GM18909 (cell line): ENCODE results near the gene HOXD9.

ENCODE experiments used
- ATAC-seq: cut with Tn5 transposase; IDR thresholded peaks from one replicate; pipeline ENCODE4 v1.9.1; 2021; ENCODE audit warnings: mild to moderate bottlenecking; ENCODE audit not compliant: unreplicated experiment, poor library complexity

HOXD9 gene

DNA sequence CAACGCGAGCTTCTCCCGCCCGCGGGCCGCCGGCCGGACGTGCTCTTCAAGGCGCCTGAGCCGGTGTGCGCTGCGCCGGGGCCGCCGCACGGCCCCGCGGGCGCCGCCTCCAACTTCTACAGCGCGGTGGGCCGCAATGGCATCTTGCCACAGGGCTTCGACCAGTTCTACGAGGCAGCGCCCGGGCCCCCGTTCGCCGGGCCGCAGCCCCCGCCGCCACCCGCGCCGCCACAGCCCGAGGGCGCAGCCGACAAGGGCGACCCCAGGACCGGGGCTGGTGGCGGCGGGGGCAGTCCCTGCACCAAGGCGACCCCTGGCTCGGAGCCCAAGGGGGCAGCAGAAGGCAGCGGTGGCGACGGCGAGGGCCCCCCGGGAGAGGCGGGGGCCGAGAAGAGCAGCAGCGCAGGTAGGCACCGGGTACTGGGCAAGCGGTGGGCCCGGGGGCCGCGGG lies 14.8 kb upstream of the HOXD9 start:
- ATAC-seq: no peak

DNA sequence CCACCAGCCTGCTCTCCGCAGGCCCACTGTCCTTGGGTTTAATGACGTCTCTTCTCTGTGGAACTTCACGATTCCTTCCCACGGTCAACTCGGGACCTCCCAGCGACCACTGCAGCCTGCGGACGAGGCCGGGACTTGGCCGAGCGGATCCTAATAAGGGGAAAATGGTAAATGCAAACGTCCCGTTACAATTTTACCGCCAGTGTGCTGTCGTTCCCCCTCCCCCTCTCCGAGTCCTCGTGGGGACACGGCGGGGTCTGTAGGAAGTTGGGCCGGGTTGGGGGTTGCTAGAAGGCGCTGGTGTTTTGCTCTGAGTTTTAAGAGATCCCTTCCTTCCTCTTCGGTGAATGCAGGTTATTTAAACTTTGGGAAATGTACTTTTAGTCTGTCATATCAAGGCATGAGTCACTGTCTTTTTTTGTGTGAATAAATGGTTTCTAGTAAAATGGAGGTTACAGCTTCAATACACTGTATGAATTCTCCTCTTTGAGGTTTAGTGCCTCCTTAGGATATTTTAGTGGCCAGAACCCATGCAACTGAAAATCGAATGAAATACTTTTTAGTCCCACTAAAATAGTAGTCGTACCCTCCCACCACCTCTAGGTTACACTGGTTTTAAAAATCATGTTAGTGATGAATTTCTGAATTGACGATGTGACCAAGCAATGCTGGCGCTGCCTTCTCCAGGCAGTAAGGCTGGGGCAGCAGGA lies 13.2 kb upstream of the HOXD9 start:
- no peak for ATAC-seq

DNA sequence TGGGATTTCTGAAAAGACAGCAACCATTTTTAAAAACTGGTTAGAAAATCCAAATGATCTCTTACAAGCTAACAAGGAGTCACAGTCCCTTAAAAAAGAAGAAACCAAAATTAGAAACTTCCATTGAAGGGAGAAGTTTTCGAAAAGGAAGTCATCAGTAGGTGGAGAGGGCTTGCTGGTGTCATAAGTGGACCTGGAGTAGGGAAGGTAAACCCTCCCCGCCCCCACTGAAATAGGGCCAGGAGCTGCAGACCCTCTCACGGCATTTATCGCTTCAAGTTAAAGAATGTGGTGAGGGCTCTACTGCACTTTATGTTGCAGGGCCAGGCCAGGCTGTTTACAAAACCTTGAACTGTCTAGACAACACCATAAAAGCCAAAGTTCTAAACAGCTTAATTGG lies 12.6 kb upstream of the HOXD9 start:
- no peak for ATAC-seq

DNA sequence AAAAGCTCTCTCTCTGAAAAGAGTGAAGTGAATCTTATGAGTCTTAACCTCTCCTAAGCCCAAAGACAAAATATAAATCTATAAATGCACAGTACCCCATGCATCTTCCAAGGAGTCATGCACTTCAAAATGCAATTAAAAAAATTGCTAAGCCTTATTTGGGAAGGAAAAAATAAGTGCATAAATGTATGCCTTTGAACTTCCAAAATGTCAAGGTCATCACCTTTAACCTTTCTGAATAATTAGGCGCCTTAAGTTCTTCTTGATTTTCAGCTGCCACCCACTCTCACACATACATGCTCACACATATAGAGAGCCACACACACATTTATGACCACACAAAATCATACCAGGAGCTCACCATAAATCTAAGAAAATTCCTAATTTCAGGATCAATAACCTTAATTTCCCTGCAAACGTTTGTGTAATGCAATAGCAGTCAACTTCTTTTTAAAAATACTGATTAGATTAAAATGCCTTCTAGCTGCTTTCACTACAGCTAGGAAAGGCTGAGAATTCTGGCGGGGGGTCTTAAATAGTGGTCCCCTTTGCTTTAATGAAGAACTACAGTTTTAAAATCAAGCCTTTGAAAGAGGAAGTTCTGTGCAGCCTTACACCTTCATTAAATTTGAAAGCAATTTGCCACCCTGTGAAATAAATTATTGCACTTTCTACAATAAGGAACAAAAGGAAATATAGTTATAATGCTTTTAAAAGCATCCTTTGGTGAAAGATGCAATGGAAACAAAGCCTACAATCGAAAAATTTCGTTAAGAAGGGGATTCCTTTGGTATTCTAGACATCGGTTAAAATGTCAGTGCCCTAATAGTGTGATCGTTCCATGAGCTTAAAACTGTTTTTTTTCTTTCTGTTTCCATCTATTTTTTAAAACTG lies 11.9 kb upstream of the HOXD9 start:
- no peak for ATAC-seq

DNA sequence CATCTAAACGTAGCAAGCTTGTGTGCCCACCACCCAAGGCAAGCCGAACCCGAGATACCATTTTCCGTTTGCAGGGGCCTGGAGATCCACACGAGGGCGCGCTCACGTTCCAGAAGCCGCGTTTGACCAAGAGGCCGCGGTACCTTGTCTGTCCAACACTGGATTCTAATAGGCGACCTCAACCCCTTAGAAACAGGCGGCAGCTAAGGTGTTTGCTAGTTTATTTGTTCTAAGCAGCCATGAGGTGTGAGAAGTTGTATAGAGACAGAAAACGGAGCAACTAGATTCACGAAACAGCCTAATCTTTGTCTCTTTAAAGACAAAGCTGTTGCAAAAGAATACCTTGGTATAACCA lies 11.2 kb upstream of the HOXD9 start:
- ATAC-seq: no peak

DNA sequence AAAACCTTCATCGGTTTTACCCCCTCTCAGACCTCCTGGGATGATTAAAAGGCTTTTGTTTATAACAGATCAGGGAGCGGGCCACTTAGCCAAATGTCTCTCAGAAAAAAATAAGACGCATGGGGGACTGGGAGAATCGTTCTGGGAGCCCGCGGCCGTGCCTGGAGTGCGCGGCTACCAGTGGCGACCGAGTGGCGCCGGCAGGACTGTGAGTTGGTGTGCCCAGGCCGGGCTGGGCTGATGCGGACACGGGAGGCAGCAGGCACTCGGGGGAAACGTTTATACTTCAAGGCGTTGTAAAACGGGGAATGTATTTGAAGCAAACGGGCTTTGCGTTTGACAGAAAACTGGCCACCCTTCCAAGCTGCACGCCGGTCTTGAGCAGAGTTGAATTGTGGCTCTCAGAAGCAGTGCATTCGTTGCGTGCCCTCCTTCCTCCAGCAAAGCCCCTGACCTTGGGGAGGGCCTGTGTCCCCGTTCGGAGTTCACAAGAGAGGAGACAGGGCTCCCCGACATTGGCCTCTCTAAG lies 10.6 kb upstream of the HOXD9 start:
- no peak for ATAC-seq

DNA sequence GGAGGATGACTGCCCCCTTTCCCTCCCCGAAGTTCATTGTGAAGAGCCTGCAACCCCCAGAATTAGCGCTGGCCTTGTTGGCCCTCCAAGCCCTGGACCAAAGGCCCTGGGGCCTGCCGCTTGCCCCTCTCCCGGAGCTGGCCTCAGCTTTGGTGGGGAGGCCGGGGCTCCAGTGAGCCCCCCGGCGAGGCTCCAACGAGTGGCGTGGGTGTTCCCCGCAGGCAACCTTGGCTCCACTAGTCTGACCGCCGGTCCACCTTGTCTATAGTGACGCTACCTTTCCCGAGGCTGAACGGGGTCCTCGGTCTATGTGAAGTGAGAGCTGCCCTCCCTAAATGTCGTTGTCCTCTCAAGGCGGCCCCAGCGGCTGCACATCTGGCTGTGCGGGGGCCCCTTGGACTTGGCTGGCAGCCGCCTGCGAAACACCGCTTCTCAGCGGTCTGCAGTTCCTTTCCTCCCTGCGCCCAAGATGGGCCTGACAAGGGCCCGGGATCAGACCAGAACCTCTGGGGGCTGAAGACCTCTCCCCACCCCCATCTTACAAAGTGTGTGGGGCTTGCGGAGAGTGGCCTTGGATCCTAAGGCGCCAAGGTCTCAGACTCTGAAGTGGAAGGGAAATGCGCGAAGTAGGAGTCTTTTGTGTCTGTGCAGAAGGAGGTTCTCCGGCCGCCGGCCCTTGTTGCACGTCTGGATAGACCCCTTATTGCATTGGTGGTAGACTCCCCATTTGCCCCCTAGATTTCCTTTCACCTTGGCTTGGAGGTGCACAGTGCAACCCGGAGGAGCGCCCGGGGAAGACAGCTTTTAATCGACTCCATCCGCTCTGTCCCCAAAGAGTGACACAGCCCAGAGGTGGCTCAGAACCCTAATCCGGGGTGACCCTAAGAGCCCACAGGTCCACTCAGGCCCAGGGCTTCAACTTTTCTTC lies 9.9 kb upstream of the HOXD9 start:
- ATAC-seq: no peak

DNA sequence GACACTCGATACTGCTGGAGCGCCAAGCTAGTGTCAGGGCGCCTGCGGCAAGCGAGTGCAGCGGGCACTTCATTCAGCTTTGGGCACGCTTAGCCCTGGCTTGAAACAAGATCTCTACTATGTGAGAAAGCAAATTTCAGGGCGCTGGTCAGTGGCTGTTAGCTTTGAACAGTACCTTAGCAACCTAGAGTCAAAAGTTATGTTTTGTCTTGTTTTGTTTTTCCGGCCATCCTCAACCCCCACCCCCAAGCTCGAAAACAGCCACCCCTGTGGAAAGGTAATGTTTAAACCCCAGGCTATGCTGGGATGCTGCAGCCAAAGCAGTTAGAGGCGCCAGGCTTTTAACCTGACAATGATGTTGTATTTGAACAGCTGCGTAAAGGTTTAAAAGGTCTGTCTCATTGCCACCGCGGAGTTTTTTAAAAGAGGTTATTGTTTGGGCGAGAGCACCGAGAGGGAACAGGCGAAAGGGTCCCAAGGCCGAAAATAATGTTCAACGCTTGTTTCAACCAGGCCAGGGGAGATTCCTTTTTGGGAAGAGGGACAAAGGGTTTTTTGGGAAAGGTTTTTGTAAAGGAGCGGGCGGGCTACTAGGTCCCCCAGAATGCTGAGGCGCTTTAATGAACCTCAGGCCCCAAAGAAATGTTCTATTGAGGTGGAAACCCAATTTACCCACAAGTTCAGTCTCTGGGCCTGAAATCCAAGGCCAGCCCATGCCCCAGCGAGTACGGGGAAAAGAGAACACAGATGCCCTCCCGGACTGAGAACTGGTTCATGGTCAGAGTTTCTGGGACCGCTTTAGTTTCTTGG lies 8.2 kb upstream of the HOXD9 start:
- no peak for ATAC-seq

DNA sequence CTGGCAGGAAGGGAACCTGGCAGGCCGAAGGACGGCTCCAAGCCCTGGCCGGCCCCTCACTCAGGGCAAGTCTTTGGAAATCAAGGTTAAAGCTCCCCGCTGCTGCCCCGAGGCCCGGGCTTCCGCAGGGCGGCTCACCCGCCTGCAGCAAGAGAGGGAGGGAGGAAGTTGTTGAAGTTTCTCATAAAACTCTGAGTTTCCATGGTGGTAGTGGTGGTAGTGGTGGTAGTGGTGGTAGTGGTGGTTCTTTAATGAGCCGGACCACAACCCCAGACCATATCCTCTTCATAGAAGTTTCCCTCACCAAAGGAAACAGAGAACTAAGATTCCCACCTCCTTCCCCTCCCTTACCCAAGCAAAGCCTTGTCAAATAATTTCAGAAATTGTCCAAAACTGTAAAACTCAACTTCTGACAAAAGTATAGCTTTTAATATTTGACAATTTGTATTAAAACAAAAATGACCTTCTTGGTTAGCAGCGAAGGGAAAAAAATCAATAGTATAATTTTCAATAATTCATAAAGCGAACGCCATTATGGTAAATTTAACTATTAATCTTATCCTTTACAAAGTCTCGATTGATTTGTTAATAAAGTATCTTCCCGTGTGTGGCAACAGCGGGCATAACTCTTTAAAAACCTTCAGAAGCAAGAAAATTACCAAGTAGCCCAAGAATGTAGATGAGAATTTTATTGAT lies 7.4 kb upstream of the HOXD9 start:
- ATAC-seq: no peak

DNA sequence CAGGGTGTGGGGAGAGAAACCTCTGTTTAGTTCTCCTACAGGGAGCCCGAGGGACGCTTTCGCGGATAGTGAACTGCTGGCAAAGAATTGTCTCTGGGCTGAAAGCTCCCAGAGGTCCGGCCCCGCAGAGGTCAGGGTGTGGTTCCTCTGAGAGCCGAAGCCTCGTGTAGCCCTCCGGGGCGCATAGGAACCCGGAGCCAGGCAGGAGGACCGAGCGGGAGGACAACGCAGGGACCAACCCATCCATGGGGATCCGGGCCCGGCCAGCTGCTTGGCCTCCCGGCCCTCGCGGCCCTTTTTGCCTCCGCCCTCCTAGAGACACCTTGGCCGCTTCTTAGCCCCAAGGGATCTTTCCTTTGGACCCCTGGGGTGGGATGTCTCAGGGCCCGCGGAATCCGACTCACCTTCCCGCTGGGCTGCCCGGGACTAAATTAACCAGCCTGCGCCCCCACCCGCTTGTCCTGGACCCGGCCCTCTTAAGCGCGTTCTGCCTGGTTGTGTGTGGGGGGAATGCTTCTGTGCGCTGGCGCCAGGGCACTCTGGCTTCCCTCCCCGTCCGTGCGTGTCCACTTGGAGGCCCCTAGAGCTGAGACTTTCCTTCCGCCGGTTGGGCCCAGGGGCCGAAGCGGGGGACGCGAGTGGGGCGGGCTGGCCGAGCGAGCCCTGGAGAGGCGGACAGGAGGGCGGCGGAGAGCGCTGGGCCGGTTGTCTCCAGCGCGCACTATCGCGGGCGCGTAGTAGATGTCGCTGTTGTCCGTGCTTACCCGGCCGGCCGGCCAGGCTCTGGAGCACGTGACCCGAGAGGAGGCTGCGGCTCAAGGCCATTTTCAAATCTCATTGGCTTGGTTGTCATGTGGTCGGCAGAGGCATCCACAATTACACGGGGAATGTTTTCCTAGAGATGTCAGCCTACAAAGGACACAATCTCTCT lies 6.4 kb upstream of the HOXD9 start, which contains the start of gene HOXD10:
HOXD10 (plus strand) TSS at position 896 of the 931 bp plus-strand sequence. CDS start 56 bp downstream, outside the sequence.
- ATAC-seq: no peak

DNA sequence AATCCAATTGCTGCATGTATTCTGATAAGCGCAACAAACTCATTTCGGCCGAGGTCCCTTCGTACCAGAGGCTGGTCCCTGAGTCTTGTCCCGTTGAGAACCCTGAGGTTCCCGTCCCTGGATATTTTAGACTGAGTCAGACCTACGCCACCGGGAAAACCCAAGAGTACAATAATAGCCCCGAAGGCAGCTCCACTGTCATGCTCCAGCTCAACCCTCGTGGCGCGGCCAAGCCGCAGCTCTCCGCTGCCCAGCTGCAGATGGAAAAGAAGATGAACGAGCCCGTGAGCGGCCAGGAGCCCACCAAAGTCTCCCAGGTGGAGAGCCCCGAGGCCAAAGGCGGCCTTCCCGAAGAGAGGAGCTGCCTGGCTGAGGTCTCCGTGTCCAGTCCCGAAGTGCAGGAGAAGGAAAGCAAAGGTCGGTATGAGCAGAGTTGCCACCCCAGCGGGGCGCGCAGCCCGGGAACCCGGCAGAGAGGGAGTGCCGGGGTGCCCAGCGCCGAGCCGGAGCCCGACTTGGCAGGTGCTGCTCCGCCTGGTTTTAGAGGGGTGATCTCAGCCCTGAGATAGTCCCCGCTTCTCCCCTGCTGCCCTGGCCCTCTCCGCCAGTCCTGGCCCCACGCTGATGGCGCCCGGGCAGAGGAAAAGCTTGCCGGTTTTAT lies 5.2 kb upstream of the HOXD9 start:
- no peak for ATAC-seq

DNA sequence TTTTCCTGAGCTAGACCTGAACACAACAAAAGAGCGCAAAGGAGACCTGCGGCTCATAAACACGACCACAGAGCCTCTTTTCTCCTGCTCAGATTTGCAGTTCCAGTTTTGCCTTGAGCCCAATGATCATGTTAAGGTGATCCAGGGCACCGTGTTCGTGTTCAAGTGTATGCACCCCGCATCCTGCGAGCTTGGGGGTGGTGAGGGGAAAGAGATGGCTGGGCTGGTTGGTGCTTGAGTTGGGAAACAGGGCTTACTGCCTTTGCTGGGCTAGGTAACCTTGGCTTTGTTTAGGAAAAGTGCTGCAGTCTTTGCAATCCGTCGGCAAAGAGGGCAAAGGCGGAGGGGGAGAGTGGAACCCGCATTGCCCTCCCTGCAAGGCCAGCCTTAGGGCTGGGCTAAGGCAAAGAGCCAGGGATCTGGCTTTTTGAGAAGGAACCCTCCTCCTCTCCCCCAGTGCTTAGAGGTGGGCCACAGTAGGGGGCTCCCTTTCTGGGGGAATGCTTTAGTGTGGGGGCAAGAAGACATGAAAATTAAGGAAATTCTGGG lies 4.6 kb upstream of the HOXD9 start:
- no peak for ATAC-seq

DNA sequence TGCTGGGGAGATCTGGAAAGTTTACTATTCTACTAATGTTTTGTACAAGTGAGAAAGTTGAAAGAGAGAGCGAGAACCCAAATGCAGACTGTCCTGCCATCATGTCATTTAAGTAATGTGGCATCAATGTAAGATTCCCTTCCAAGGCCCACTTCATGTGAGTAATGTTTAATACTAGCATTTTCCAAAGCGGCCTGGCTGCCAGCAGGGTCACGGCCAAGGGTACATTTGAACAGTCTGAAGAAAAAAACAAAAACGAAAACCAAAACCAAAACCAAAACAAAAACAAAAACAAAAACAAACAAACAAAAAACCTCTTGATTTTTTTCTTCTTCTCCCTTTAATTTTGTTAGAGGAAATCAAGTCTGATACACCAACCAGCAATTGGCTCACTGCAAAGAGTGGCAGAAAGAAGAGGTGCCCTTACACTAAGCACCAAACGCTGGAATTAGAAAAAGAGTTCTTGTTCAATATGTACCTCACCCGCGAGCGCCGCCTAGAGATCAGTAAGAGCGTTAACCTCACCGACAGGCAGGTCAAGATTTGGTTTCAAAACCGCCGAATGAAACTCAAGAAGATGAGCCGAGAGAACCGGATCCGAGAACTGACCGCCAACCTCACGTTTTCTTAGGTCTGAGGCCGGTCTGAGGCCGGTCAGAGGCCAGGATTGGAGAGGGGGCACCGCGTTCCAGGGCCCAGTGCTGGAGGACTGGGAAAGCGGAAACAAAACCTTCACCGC lies 3.7 kb upstream of the HOXD9 start:
- ATAC-seq: no peak

DNA sequence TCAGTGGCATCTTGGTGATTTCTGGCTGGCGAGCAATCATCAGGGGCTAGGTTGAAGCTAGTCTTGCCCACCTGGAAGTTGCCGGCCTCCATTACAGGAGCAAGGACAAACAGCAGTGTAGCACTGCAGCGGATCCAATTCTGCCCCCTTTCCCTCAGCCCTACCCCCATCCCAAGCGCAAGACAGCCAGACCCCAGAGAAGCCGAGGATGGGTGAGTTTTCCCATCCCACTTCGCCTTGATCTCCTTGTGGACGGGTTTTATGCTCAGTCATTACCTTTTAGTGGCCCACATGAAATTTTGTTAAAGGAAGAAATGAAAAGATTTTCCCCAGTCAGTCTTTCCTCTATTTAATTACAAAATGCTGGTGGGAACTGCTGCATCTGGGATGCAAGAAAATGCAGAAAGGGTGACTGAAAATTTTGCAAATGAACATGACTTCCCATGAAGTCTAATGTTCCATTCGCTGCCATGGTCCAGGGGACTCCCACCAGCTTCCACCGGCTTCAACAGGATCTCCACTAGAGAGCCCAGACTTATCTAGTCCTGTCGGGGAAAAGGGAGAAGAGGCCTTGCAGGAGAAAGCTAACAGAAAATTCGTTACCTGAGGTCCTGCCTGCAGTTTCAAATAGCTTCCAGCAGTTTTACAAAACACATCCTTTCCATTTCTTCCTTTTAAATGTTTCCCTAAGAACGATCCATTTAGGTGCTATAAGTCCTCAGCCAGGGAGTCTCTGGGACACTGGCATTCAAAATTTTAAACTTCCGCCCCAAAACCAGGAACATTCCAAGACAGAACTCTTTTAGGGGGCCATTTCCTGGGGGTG lies 1.9 kb upstream of the HOXD9 start:
- ATAC-seq: no peak

DNA sequence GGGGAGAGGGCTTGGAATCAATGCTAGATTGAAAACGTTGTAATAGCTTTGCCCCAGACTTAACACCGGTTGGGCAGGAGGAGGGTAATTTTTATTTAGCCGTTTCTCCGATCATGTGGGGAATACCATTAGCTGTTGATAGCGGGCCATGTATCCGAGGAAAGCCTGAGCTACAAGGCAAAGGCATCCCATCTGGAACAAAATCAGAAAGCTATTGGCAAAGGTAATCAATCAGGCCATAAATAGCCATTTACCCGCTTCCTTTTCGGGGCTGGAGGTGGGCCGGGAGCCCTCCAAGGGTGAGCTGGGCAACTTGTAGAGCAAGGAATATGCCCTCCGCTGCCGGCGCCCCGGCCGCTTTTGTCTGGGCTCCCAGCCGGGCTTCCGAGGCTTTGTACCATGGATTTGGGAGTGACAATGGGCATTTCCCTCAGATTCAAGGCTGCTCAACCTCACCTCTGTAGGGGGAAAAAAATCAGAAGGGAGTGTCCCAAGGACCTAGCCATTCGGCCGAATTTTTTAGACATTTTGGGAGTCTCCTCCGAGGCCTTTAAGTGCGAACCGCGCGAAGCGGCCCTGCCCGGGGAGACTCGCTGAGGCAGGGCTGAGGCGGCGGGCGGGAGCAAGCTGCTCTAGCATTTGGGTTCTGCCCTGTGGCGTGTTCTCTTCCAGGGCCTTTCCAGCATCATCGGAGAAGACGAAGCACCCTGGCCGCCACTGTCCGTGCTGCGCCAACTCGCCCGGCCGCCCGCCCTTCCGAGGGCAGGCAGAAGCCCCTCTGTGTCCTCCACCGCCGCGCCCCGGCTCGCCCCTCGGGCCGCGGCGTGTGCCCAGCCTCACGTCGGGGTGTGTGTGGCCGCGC lies 1.1 kb upstream of the HOXD9 start:
- ATAC-seq: no peak
